ENCODE data around the gene ZNF426.

The ZNF426 gene

DNA sequence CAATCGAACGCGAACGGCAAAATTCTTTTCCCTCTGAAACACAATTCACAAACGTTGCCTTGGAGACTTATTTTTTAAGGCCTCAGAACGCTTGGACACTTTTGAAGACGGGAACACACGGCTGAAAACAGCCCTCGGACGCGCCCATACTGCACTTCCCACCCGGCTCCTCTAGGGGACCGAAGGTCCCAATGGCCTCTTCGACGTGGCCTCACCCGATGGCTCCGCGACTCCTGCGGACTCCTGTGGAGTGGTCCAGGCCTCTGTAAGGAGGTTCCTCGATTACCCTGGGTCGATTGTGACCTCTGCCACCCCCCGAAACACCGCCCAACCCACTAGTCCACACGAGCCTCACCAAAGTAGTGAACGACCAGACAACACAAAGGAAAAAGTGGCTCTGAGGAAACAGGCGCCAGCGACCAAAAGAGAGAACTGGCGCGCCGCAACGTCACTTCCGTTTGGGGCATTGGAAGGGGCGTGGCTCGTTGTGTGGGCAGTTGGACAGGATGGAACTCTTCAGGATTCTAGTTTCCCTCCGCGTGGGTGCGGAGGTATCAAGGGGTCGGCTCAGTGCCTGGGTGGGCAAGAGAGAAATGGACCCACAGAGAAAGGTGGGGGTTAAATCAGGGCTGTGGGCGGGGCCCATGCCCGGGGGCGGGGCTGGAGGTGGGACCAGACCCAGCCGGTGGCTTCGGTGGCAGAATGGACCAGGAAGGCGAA lies 40.1 kb downstream of the ZNF426 start, which contains the start of gene ZNF560:
Gene ZNF560 (minus strand): TSS at position 434 of the 720 bp plus-strand sequence. CDS start 23,303 bp downstream, outside the sequence.
- Histone ChIP-seq H3K9me2 (replicated peaks; ENCODE audit: low read depth, low read length) (no peaks in the 10 kb centered on the region), H3K79me2 (ENCODE audit: insufficient read depth, low read length) (no peaks in the 10 kb centered on the region), H3K36me3 (ENCODE audit: insufficient read depth, low read length) (no peaks in the 10 kb centered on the region), H3K9ac (ENCODE audit: low read depth, low read length, poor library complexity, severe bottlenecking) (no peak within 1 kb of the TSS), H2AFZ (ENCODE audit: low read length) (no peak within 1 kb of the TSS), H3F3A (ENCODE audit: low read depth) (no peaks in the 10 kb centered on the region), H3K4me1 (ENCODE audit: insufficient read depth, low read length, poor library complexity, severe bottlenecking) (no peaks in the 10 kb centered on the region), H3K9me3 (ENCODE audit: insufficient read depth, low read depth, low read length) (no peaks in the 10 kb centered on the region; the same call in 1 of the 2 replicates), H3K4me2 (ENCODE audit: low read depth, low read length, poor library complexity, severe bottlenecking) (no peak within 1 kb of the TSS), H4K20me1 (ENCODE audit: insufficient read depth, low read length, poor library complexity, severe bottlenecking) (no peaks in the 10 kb centered on the region), H3K27me3 (ENCODE audit: insufficient read depth, low read length, poor library complexity, severe bottlenecking) (no peaks in the 10 kb centered on the region), H3K4me3 (ENCODE audit: low read length, poor library complexity, severe bottlenecking) (no peak within 1 kb of the TSS)
- TF ChIP-seq EZH2phosphoT487 (IDR thresholded peaks at IDR 0.05; ENCODE audit: borderline replicate concordance) (no peak), CTCF (conservative IDR thresholded peaks at IDR 0.05; ENCODE audit: low read length) (no peak)

DNA sequence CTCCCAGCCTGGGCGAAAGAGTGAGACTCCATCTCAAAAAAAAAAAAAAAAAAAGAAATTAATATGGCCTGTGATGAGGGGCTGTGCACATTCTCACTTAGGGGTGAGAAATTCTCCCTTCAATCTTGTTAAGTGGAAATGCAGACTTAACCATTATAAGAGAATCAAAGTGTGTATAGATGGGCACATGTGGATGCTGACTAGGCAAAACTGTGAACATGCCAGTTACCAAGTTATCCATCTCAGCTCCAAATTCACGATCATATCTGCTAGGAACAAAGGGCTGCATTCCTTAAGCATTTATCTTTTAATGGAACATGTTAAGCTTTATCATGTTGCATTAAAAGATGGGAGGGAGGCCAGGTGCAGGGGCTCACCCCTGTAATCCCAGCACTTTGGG lies 44.3 kb downstream of the ZNF426 start:
- H3K79me2 ChIP-seq (ENCODE audit: insufficient read depth, low read length), result no peaks in the 10 kb centered on the region

DNA sequence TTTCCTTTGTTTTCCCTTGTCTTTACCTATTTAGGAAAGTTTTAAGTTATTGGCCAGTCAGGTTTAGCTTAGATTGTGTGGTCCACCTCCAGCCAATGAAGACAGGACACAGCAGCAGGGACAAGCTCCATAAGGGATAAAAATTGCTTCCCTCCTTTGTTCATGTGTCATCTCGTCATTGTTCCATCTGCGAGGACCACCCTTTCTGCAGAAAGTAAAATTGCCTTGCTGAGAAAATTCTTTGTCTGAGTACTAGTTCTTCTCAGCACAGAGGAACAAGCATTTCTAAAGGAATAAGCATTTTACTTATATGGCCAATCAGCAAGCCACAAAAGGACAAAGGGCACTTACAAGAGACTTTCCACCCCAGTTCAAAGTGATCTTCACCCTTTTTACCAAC lies 51.4 kb downstream of the ZNF426 start:
- H3K36me3 ChIP-seq (ENCODE audit: insufficient read depth, low read length), result no peaks in the 10 kb centered on the region
- no peak overlapping the region for H3K9ac ChIP-seq (ENCODE audit: low read depth, low read length, poor library complexity, severe bottlenecking)
- no peaks in the 10 kb centered on the region for H3K79me2 ChIP-seq (ENCODE audit: insufficient read depth, low read length)
- no peaks in the 10 kb centered on the region for H4K20me1 ChIP-seq (ENCODE audit: insufficient read depth, low read length, poor library complexity, severe bottlenecking)
- no peak for TF ChIP-seq EZH2phosphoT487 (IDR thresholded peaks at IDR 0.05; ENCODE audit: borderline replicate concordance)
- no peak for TF ChIP-seq CTCF (conservative IDR thresholded peaks at IDR 0.05; ENCODE audit: low read length)
- H3K4me3 ChIP-seq (ENCODE audit: low read length, poor library complexity, severe bottlenecking), result no peak overlapping the region
- no peaks in the 10 kb centered on the region for H3K4me1 ChIP-seq (ENCODE audit: insufficient read depth, low read length, poor library complexity, severe bottlenecking)
- no peaks in the 10 kb centered on the region for H3F3A ChIP-seq (ENCODE audit: low read depth)
- no peak overlapping the region for H3K4me2 ChIP-seq (ENCODE audit: low read depth, low read length, poor library complexity, severe bottlenecking)
- peaks cover 11% of the 10 kb centered on the region; the same call in 1 of the 2 replicates for H3K9me3 ChIP-seq (ENCODE audit: insufficient read depth, low read depth, low read length)
- H2AFZ ChIP-seq (ENCODE audit: low read length), result no peak overlapping the region
- H3K9me2 ChIP-seq (replicated peaks; ENCODE audit: low read depth, low read length), result no peaks in the 10 kb centered on the region
- H3K27me3 ChIP-seq (ENCODE audit: insufficient read depth, low read length, poor library complexity, severe bottlenecking), result no peaks in the 10 kb centered on the region

More for the DNA sequence above, 44.3 kb downstream of the ZNF426 start:
- Histone ChIP-seq H3K36me3 (ENCODE audit: insufficient read depth, low read length) (no peaks in the 10 kb centered on the region), H2AFZ (ENCODE audit: low read length) (no peak overlapping the region), H3K27me3 (ENCODE audit: insufficient read depth, low read length, poor library complexity, severe bottlenecking) (no peaks in the 10 kb centered on the region), H3K9me2 (replicated peaks; ENCODE audit: low read depth, low read length) (no peaks in the 10 kb centered on the region), H4K20me1 (ENCODE audit: insufficient read depth, low read length, poor library complexity, severe bottlenecking) (no peaks in the 10 kb centered on the region), H3K9me3 (ENCODE audit: insufficient read depth, low read depth, low read length) (peaks cover 5% of the 10 kb centered on the region; the same call in 1 of the 2 replicates), H3K4me2 (ENCODE audit: low read depth, low read length, poor library complexity, severe bottlenecking) (no peak overlapping the region), H3K4me3 (ENCODE audit: low read length, poor library complexity, severe bottlenecking) (no peak overlapping the region), H3K9ac (ENCODE audit: low read depth, low read length, poor library complexity, severe bottlenecking) (no peak overlapping the region), H3F3A (ENCODE audit: low read depth) (no peaks in the 10 kb centered on the region), H3K4me1 (ENCODE audit: insufficient read depth, low read length, poor library complexity, severe bottlenecking) (no peaks in the 10 kb centered on the region)
- TF ChIP-seq CTCF (conservative IDR thresholded peaks at IDR 0.05; ENCODE audit: low read length) (no peak), EZH2phosphoT487 (IDR thresholded peaks at IDR 0.05; ENCODE audit: borderline replicate concordance) (no peak)

Data from Loucy (cell line).